ENCODE data around the gene ACAP2. TPM values are rescaled to one million over a fixed set of nuclear protein-coding genes. Genes with fewer than 3 reads are reported as not detected.
A peak's percentile ranks its signal among the peaks of the same experiment; 100 is the strongest.
"Not testable (repeated sequence)": the region's sequence is repeated elsewhere in the genome, so short reads cannot be mapped to it uniquely, and the experiment has no call there.

ACAP2 gene
- total and polyA plus RNA-seq, 2 experiments from 2014 or later = 27.0 to 47.4 TPM

GRCh38 chr3:195230244-195230643, 212.6 kb downstream of the ACAP2 start:
- TF ChIP-seq, protein P1, sequence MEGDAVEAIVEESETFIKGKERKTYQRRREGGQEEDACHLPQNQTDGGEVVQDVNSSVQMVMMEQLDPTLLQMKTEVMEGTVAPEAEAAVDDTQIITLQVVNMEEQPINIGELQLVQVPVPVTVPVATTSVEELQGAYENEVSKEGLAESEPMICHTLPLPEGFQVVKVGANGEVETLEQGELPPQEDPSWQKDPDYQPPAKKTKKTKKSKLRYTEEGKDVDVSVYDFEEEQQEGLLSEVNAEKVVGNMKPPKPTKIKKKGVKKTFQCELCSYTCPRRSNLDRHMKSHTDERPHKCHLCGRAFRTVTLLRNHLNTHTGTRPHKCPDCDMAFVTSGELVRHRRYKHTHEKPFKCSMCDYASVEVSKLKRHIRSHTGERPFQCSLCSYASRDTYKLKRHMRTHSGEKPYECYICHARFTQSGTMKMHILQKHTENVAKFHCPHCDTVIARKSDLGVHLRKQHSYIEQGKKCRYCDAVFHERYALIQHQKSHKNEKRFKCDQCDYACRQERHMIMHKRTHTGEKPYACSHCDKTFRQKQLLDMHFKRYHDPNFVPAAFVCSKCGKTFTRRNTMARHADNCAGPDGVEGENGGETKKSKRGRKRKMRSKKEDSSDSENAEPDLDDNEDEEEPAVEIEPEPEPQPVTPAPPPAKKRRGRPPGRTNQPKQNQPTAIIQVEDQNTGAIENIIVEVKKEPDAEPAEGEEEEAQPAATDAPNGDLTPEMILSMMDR (IDR thresholded peaks at IDR 0.05; ENCODE audit: poor library complexity) = no peak
- TF ChIP-seq EZH2phosphoT487 (IDR thresholded peaks at IDR 0.05; ENCODE audit: low read depth, severe bottlenecking, unreplicated experiment) (no peak), EZH2 (IDR thresholded peaks at IDR 0.05; ENCODE audit: borderline replicate concordance) (no peak)
- no peaks in the 10 kb centered on the region for H4K20me1 ChIP-seq (ENCODE audit: insufficient read depth, poor library complexity, severe bottlenecking)
- H3K36me3 ChIP-seq (replicated peaks; ENCODE audit: insufficient read depth, low read depth) = no peaks in the 10 kb centered on the region
- no peak overlapping the region for H3K4me3 ChIP-seq
- no peaks in the 10 kb centered on the region for H3K27me3 ChIP-seq
- no peak overlapping the region for H2AFZ ChIP-seq
- no peak overlapping the region for H3K4me2 ChIP-seq
- no peak for DNase-seq (ENCODE audit: low spot score)
- H3K9me2 ChIP-seq (replicated peaks; ENCODE audit: insufficient read depth) = no peaks in the 10 kb centered on the region
- no peak overlapping the region for H3K27ac ChIP-seq
- no peaks in the 10 kb centered on the region for H3K4me1 ChIP-seq (ENCODE audit: insufficient read depth)
- 97% methylated on average over 1 of the region's 1 CpG for WGBS (ENCODE audit: low lambda C conversion rate, missing lambda C conversion rate)
- H3K9me3 ChIP-seq (ENCODE audit: low read depth) = no peaks in the 10 kb centered on the region
- no peaks in the 10 kb centered on the region for H3K79me2 ChIP-seq

GRCh38 chr3:195228886-195229285, 213.9 kb downstream of the ACAP2 start:
- not testable (repeated sequence) for H3K79me2 ChIP-seq; H3K27ac ChIP-seq; H3K4me3 ChIP-seq; H4K20me1 ChIP-seq (ENCODE audit: insufficient read depth, poor library complexity, severe bottlenecking); DNase-seq (ENCODE audit: low spot score); H3K9me3 ChIP-seq (ENCODE audit: low read depth); H3K27me3 ChIP-seq; H3K36me3 ChIP-seq (replicated peaks; ENCODE audit: insufficient read depth, low read depth); H2AFZ ChIP-seq; H3K9me2 ChIP-seq (replicated peaks; ENCODE audit: insufficient read depth); H3K4me1 ChIP-seq (ENCODE audit: insufficient read depth); H3K4me2 ChIP-seq
- 98% methylated on average over 5 of the region's 5 CpGs for WGBS (ENCODE audit: low lambda C conversion rate, missing lambda C conversion rate)

GRCh38 chr3:195227871-195228270, 214.9 kb downstream of the ACAP2 start:
- no peak overlapping the region for H3K4me3 ChIP-seq
- WGBS (ENCODE audit: low lambda C conversion rate, missing lambda C conversion rate) = over 99% methylated on average over 6 of the region's 6 CpGs

DNA sequence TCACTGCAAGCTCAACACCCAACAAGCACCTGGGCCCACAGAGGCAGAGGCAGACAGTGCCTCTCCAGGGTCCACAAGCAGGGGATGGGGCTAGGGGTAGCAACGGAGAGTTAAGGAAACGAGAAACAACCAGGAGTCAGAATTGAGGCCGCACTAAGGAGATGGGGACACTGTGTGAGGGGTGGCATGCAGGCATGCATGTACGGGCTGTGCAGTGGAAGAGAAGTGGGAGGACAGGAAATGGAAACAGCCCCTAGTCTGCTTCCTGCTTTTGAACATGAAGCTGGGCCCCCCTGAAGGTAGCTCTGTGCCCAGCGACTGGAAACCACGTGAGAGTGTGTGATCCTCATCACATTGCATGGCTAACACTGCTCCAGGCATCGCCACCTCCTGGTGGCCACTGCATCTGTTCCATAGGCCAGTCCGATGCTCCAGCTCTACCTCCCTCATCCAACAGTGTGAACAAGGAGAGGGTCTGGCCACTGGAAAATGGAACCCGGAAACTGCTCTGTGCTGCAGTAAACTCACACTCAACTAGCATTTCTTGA, 215.8 kb downstream of the ACAP2 start:
- Histone ChIP-seq H3K9me3 (ENCODE audit: low read depth) (no peaks in the 10 kb centered on the region), H3K4me3 (no peak overlapping the region), H3K36me3 (replicated peaks; ENCODE audit: insufficient read depth, low read depth) (no peaks in the 10 kb centered on the region), H3K9me2 (replicated peaks; ENCODE audit: insufficient read depth) (no peaks in the 10 kb centered on the region), H3K4me1 (ENCODE audit: insufficient read depth) (no peaks in the 10 kb centered on the region), H3K79me2 (no peaks in the 10 kb centered on the region), H4K20me1 (ENCODE audit: insufficient read depth, poor library complexity, severe bottlenecking) (no peaks in the 10 kb centered on the region), H3K27me3 (no peaks in the 10 kb centered on the region), H2AFZ (no peak overlapping the region), H3K27ac (no peak overlapping the region), H3K4me2 (no peak overlapping the region)
- TF ChIP-seq, protein P1 (IDR thresholded peaks at IDR 0.05; ENCODE audit: poor library complexity) = peak; percentile 25
- TF ChIP-seq EZH2phosphoT487 (IDR thresholded peaks at IDR 0.05; ENCODE audit: low read depth, severe bottlenecking, unreplicated experiment) (no peak), EZH2 (IDR thresholded peaks at IDR 0.05; ENCODE audit: borderline replicate concordance) (no peak)
- no peak for DNase-seq (ENCODE audit: low spot score)
- WGBS (ENCODE audit: low lambda C conversion rate, missing lambda C conversion rate) = 79% methylated on average over 9 of the region's 9 CpGs

More at GRCh38 chr3:195227871-195228270, 214.9 kb downstream of the ACAP2 start:
- H4K20me1 ChIP-seq (ENCODE audit: insufficient read depth, poor library complexity, severe bottlenecking) = no peaks in the 10 kb centered on the region
- H3K9me3 ChIP-seq (ENCODE audit: low read depth) = no peaks in the 10 kb centered on the region
- no peak for DNase-seq (ENCODE audit: low spot score)
- H3K4me2 ChIP-seq = no peak overlapping the region
- no peaks in the 10 kb centered on the region for H3K27me3 ChIP-seq
- H3K4me1 ChIP-seq (ENCODE audit: insufficient read depth) = no peaks in the 10 kb centered on the region
- H3K36me3 ChIP-seq (replicated peaks; ENCODE audit: insufficient read depth, low read depth) = no peaks in the 10 kb centered on the region
- no peak overlapping the region for H3K27ac ChIP-seq
- no peak for TF ChIP-seq EZH2 (IDR thresholded peaks at IDR 0.05; ENCODE audit: borderline replicate concordance)
- no peak for TF ChIP-seq EZH2phosphoT487 (IDR thresholded peaks at IDR 0.05; ENCODE audit: low read depth, severe bottlenecking, unreplicated experiment)
- TF ChIP-seq, protein P1 (IDR thresholded peaks at IDR 0.05; ENCODE audit: poor library complexity) = no peak
- no peaks in the 10 kb centered on the region for H3K9me2 ChIP-seq (replicated peaks; ENCODE audit: insufficient read depth)
- no peaks in the 10 kb centered on the region for H3K79me2 ChIP-seq
- no peak overlapping the region for H2AFZ ChIP-seq

Measured in hepatocyte (in vitro differentiated cells).